Measurements from ENCODE around the gene RANBP1. TPM values are rescaled to one million over a fixed set of nuclear protein-coding genes. Genes with fewer than 3 reads are reported as not detected.

Gene RANBP1
- total RNA-seq, 1 experiment from 2014 or later, result 509 TPM

DNA sequence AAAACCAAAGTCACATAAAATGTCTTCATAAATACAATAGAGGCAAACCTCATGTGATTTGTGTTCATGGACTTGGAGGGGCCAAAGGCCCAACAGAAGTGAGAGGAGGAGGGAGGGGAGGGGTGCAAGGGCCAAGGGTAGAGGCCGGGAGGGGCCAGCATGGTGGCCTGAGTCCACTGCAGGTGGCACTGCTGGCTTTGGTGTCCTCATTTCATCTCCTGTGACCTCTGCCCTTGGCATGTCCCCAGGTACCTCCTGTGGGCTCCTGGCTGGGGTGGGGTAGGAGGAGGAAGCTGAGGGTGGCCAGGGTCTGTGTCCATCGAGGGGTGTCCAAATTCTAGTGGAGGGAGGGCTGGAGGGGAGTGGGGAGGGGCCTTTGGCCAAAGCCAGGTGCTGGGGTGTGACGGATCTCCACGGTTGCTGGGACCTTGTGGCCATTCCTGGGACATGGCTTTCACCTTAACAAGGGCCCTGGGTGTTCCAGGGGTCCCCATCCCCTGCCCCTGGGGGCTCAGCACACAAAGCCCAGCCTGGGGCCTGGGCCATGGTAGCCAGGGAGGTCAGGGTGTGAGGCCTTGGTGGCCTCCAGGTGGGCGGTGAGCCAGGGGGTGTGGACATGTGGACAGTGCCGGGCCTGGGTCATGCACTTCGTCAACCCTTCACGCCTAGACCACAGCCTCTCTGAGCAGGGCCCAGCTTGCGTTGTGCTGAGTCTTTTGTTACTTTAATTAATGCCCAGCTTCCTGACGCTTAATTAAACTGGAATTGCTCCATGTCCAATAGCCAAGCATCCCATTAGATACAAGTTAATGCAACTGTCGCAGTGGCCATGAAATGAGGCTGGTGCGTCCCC lies 55.6 kb downstream of the RANBP1 start:
- Histone ChIP-seq H3K9me3 (ENCODE audit: low read depth, low read length, poor library complexity, severe bottlenecking) (no peaks in the 10 kb centered on the region), H3K4me3 (ENCODE audit: low read depth, low read length, poor library complexity, severe bottlenecking) (no peak overlapping the region), H3K27me3 (replicated peaks; ENCODE audit: insufficient read depth, low read depth, low read length, poor library complexity) (no peaks in the 10 kb centered on the region), H3K36me3 (ENCODE audit: insufficient read depth, low read length, poor library complexity, severe bottlenecking) (no peaks in the 10 kb centered on the region), H3K27ac (ENCODE audit: low read depth, low read length, poor library complexity, severe bottlenecking) (no peak overlapping the region), H3K4me1 (ENCODE audit: insufficient read depth, low read length, poor library complexity, severe bottlenecking) (no peaks in the 10 kb centered on the region)
- DNase-seq (ENCODE audit: low spot score), result no peak
- ChIA-PET CTCF (no interaction called here), POLR2A (ENCODE audit: low non-redundant PET) (no interaction called here)
- TF ChIP-seq, protein P1, sequence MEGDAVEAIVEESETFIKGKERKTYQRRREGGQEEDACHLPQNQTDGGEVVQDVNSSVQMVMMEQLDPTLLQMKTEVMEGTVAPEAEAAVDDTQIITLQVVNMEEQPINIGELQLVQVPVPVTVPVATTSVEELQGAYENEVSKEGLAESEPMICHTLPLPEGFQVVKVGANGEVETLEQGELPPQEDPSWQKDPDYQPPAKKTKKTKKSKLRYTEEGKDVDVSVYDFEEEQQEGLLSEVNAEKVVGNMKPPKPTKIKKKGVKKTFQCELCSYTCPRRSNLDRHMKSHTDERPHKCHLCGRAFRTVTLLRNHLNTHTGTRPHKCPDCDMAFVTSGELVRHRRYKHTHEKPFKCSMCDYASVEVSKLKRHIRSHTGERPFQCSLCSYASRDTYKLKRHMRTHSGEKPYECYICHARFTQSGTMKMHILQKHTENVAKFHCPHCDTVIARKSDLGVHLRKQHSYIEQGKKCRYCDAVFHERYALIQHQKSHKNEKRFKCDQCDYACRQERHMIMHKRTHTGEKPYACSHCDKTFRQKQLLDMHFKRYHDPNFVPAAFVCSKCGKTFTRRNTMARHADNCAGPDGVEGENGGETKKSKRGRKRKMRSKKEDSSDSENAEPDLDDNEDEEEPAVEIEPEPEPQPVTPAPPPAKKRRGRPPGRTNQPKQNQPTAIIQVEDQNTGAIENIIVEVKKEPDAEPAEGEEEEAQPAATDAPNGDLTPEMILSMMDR (conservative IDR thresholded peaks at IDR 0.05; ENCODE audit: low read depth, low read length), result no peak
- no peak for TF ChIP-seq EZH2 (IDR thresholded peaks at IDR 0.05; ENCODE audit: borderline replicate concordance, low read depth, low read length, poor library complexity, severe bottlenecking)
- intact Hi-C loops (cut with micrococcal nuclease; ENCODE audit: unreplicated experiment), result no loop called here
- BruUV-seq (replicated peaks), result no TSS peak

- ChIA-PET POLR2A (ENCODE audit: low non-redundant PET) (no interaction called here), CTCF (no interaction called here)
- Histone ChIP-seq H3K27ac (ENCODE audit: low read depth, low read length, poor library complexity, severe bottlenecking) (no peak overlapping the region), H3K4me3 (ENCODE audit: low read depth, low read length, poor library complexity, severe bottlenecking) (no peak overlapping the region), H3K27me3 (replicated peaks; ENCODE audit: insufficient read depth, low read depth, low read length, poor library complexity) (no peaks in the 10 kb centered on the region), H3K4me1 (ENCODE audit: insufficient read depth, low read length, poor library complexity, severe bottlenecking) (no peaks in the 10 kb centered on the region), H3K9me3 (ENCODE audit: low read depth, low read length, poor library complexity, severe bottlenecking) (no peaks in the 10 kb centered on the region), H3K36me3 (ENCODE audit: insufficient read depth, low read length, poor library complexity, severe bottlenecking) (no peaks in the 10 kb centered on the region)
- intact Hi-C loops (cut with micrococcal nuclease; ENCODE audit: unreplicated experiment), result no loop called here
- DNase-seq (ENCODE audit: low spot score), result no peak
- TF ChIP-seq, protein P1 (conservative IDR thresholded peaks at IDR 0.05; ENCODE audit: low read depth, low read length), result no peak
- no peak for TF ChIP-seq EZH2 (IDR thresholded peaks at IDR 0.05; ENCODE audit: borderline replicate concordance, low read depth, low read length, poor library complexity, severe bottlenecking)
- BruUV-seq (replicated peaks), result no TSS peak
These were observed 56.3 kb downstream of the RANBP1 start for GRCh38 chr22:20172141-20172613.

DNA sequence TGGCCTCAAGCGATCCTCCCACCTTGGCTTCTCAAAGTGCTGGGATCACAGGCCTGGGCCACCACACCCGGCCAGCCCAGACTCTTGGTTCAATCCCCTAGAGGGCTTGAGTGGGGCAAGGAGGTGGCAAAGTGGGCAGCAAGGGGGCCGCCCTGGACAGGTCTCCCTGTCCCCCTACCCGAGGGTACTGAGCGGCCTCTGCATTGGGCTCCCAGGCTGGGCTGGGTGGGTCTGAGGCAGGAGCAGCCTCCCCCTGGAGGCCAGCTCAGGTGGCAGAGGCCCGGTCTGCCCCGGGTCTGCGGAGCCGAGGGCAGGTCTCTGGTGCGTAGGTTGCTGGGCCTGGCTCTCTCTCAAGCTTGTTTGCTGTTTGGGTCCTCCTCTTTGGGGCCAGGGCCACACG lies 57.3 kb downstream of the RANBP1 start:
- Histone ChIP-seq H3K27me3 (replicated peaks; ENCODE audit: insufficient read depth, low read depth, low read length, poor library complexity) (no peaks in the 10 kb centered on the region), H3K27ac (ENCODE audit: low read depth, low read length, poor library complexity, severe bottlenecking) (no peak overlapping the region), H3K9me3 (ENCODE audit: low read depth, low read length, poor library complexity, severe bottlenecking) (no peaks in the 10 kb centered on the region), H3K36me3 (ENCODE audit: insufficient read depth, low read length, poor library complexity, severe bottlenecking) (no peaks in the 10 kb centered on the region), H3K4me1 (ENCODE audit: insufficient read depth, low read length, poor library complexity, severe bottlenecking) (no peaks in the 10 kb centered on the region), H3K4me3 (ENCODE audit: low read depth, low read length, poor library complexity, severe bottlenecking) (no peak overlapping the region)
- intact Hi-C loops (cut with micrococcal nuclease; ENCODE audit: unreplicated experiment), result no loop called here
- ChIA-PET POLR2A (ENCODE audit: low non-redundant PET) (no interaction called here), CTCF (no interaction called here)
- BruUV-seq (replicated peaks), result no TSS peak
- TF ChIP-seq EZH2 (IDR thresholded peaks at IDR 0.05; ENCODE audit: borderline replicate concordance, low read depth, low read length, poor library complexity, severe bottlenecking), result no peak
- TF ChIP-seq, protein P1 (conservative IDR thresholded peaks at IDR 0.05; ENCODE audit: low read depth, low read length), result no peak
- DNase-seq (ENCODE audit: low spot score), result no peak

Measured in A673 (cell line).